HCT116 (cell line): ENCODE results near the gene SLC11A1. TPM values are rescaled to one million over a fixed set of nuclear protein-coding genes. Genes with fewer than 3 reads are reported as not detected.

Source experiments
- ATAC-seq: fragments of 200-7000 bp; cut with Tn5 transposase; 2 replicates; pipeline ENCODE4 v1.9.1; 2020; ENCODE audit warnings: mild to moderate bottlenecking, moderate library complexity
- BruUV-seq: library from RNA; stranded (reverse); fragments of 400-500 nt; replicated peaks from 2 replicates; lab custom pipeline; 2021; lab: Mats Ljungman, UMichigan
- CTCF ChIA-PET: fragments of 300-600 bp; sonication (Branson Sonifier 250); formaldehyde crosslinking; loops from one replicate; lab custom pipeline; 2021; ENCODE audit warnings: antibody characterized with exemption; lab: Charles Lee
- POLR2A ChIA-PET: fragments of 300-600, 350-600 bp; sonication (Branson Sonifier 250); formaldehyde crosslinking; loops from one replicate; lab custom pipeline; 2021; ENCODE audit warnings: antibody characterized with exemption; lab: Charles Lee
- RAD21 ChIA-PET, 2 experiments: fragments of 300-600 bp; sonication (Branson Sonifier 250); formaldehyde crosslinking; loops; one replicate each; lab custom pipeline; 2023; ENCODE audit warnings: low total read pairs in 2 of 2; ENCODE audit not compliant: uncharacterized antibody in 2 of 2, unreplicated experiment in 2 of 2, low non-redundant PET in 1 of 2; lab: Charles Lee
- DNase-seq: peaks from one replicate; pipeline ENCODE4 v3.0.0-alpha.2; 2010; ENCODE audit warnings: low read depth, low spot score
- H2AFZ ChIP-seq: fragments of 200-600 bp; shearing (Covaris generic), sonication (generic); 2 replicates; pipeline ENCODE4 v1.6.1; 2017; ENCODE audit warnings: low read depth, mixed run types, mixed read lengths, antibody characterized with exemption, low read length; ENCODE audit not compliant: poor library complexity, severe bottlenecking
- H3K27ac ChIP-seq: 2 replicates; pipeline ENCODE4 v1.5.1; 2012; ENCODE audit warnings: low read depth, low read length
- H3K27me3 ChIP-seq: fragments of 200-600 bp; sonication (generic); 2 replicates; pipeline ENCODE4 v1.6.1; 2016; ENCODE audit warnings: mixed run types, low read length, mixed read lengths; ENCODE audit not compliant: insufficient read depth
- H3K36me3 ChIP-seq, 2 experiments: fragments of 200-500 bp in 1 of 2; fragments of 200-600 bp in 1 of 2; sonication (Bioruptor generic) in 1 of 2; sonication (generic) in 1 of 2; 2 replicates each; pipeline versions ENCODE4 v1.5.1 to v1.6.1; 2014 to 2016; ENCODE audit warnings: low read length in 2 of 2, inconsistent platforms in 1 of 2, mixed read lengths in 1 of 2, mixed run types in 1 of 2; ENCODE audit not compliant: insufficient read depth in 2 of 2, control insufficient read depth in 1 of 2
- H3K4me1 ChIP-seq, 2 experiments: fragments of 200-600 bp in 1 of 2; sonication (generic) in 1 of 2; 2 replicates each; pipeline versions ENCODE4 v1.5.1 to v1.6.1; 2012 to 2017; ENCODE audit warnings: low read length in 2 of 2, inconsistent platforms in 1 of 2, mild to moderate bottlenecking in 1 of 2, mixed read lengths in 1 of 2, mixed run types in 1 of 2, moderate library complexity in 1 of 2; ENCODE audit not compliant: insufficient read depth in 2 of 2, control insufficient read depth in 1 of 2
- H3K4me2 ChIP-seq: fragments of 200-600 bp; sonication (generic); 2 replicates; pipeline ENCODE4 v1.6.1; 2017; ENCODE audit warnings: mixed run types, low read length, mixed read lengths
- H3K4me3 ChIP-seq, 2 experiments: fragments of 200-600 bp in 1 of 2; sonication (generic) in 1 of 2; replicated peaks in 1 of 2; 2 replicates each; pipeline ENCODE4 v1.5.1; 2011 to 2016; ENCODE audit warnings: low read length in 2 of 2, control low read depth in 1 of 2, low read depth in 1 of 2, mild to moderate bottlenecking in 1 of 2, mixed read lengths in 1 of 2, mixed run types in 1 of 2
- H3K79me2 ChIP-seq: fragments of 200-600 bp; sonication (generic); 2 replicates; pipeline ENCODE4 v1.6.1; 2017; ENCODE audit warnings: mild to moderate bottlenecking, mixed run types, low read length, moderate library complexity, mixed read lengths; ENCODE audit not compliant: insufficient read depth
- H3K9ac ChIP-seq: fragments of 200-600 bp; sonication (generic); 2 replicates; pipeline ENCODE4 v1.6.1; 2016; ENCODE audit warnings: low read length, mixed read lengths
- H3K9me2 ChIP-seq: fragments of 200-600 bp; sonication (generic), shearing (Covaris generic); 2 replicates; pipeline ENCODE4 v1.6.1; 2017; ENCODE audit warnings: mixed run types, mild to moderate bottlenecking, moderate library complexity; ENCODE audit not compliant: insufficient read depth
- H3K9me3 ChIP-seq, 2 experiments: fragments of 200-500 bp in 1 of 2; fragments of 200-600 bp in 1 of 2; sonication (Bioruptor generic) in 1 of 2; sonication (generic) in 1 of 2; 2 replicates each; pipeline ENCODE4 v1.6.1; 2014 to 2017; ENCODE audit warnings: low read length in 2 of 2, mixed read lengths in 2 of 2, inconsistent platforms in 1 of 2, low read depth in 1 of 2, mild to moderate bottlenecking in 1 of 2, mixed run types in 1 of 2, moderate library complexity in 1 of 2; ENCODE audit not compliant: control insufficient read depth in 1 of 2, insufficient read depth in 1 of 2
- H4K20me1 ChIP-seq: fragments of 200-600 bp; sonication (generic), shearing (Covaris generic); 2 replicates; pipeline ENCODE4 v1.6.1; 2017; ENCODE audit warnings: mixed run types, mild to moderate bottlenecking, moderate library complexity; ENCODE audit not compliant: insufficient read depth
- FOSL1 ChIP-seq: IDR thresholded peaks from 2 replicates; pipeline ENCODE4 v1.6.1; 2012; ENCODE audit warnings: low read depth
- POLR2A ChIP-seq: IDR thresholded peaks from 2 replicates; pipeline ENCODE4 v1.7.0; 2011; ENCODE audit warnings: borderline replicate concordance; ENCODE audit not compliant: insufficient read depth, insufficient read length; ENCODE audit errors: extremely low read depth
- SIN3A ChIP-seq: IDR thresholded peaks from 2 replicates; pipeline ENCODE4 v1.6.1; 2012; ENCODE audit warnings: low read depth
- SP1 ChIP-seq: IDR thresholded peaks from 2 replicates; pipeline ENCODE4 v1.6.1; 2012; ENCODE audit warnings: low read depth
- TCF7L2 ChIP-seq: IDR thresholded peaks from 2 replicates; pipeline ENCODE4 v1.7.0; 2011; ENCODE audit warnings: borderline replicate concordance, inconsistent platforms; ENCODE audit not compliant: insufficient read depth, insufficient read length; ENCODE audit errors: extremely low read depth
- intact Hi-C: fragments of 100-400 bp; cut with micrococcal nuclease; formaldehyde crosslinking; loops from 2 replicates; pipeline ENCODE4 v1.10.0; 2022
- total RNA-seq: library from RNA; stranded (reverse); gene quantifications from one replicate; pipeline ENCODE4 v1.2.1, GENCODE V29; 2021; ENCODE audit not compliant: unreplicated experiment
- TF ChIP-seq, protein P1 (sequence below): IDR thresholded peaks from 2 replicates; pipeline ENCODE4 v1.6.1; 2012
- TF ChIP-seq, protein P2 (sequence below): IDR thresholded peaks from 2 replicates; pipeline ENCODE4 v1.6.1; 2011; ENCODE audit warnings: mild to moderate bottlenecking, low read length, moderate library complexity; ENCODE audit not compliant: insufficient replicate concordance; ENCODE audit errors: extremely low read depth
- TF ChIP-seq, protein P3 (sequence below), 3 experiments: fragments of 200-600 bp in 1 of 3; sonication (generic) in 1 of 3; IDR thresholded peaks in 2 of 3; conservative IDR thresholded peaks in 1 of 3; 2 replicates each; pipeline ENCODE4 v1.5.1; 2012 to 2017; ENCODE audit warnings: low read depth in 2 of 3, low read length in 2 of 3, antibody characterized with exemption in 1 of 3, borderline replicate concordance in 1 of 3, control low read depth in 1 of 3, mild to moderate bottlenecking in 1 of 3, mixed read lengths in 1 of 3, mixed run types in 1 of 3, moderate library complexity in 1 of 3; ENCODE audit not compliant: insufficient read depth in 1 of 3

The SLC11A1 gene
- total RNA-seq, 1 experiment from 2014 or later, result 0.42 TPM

DNA sequence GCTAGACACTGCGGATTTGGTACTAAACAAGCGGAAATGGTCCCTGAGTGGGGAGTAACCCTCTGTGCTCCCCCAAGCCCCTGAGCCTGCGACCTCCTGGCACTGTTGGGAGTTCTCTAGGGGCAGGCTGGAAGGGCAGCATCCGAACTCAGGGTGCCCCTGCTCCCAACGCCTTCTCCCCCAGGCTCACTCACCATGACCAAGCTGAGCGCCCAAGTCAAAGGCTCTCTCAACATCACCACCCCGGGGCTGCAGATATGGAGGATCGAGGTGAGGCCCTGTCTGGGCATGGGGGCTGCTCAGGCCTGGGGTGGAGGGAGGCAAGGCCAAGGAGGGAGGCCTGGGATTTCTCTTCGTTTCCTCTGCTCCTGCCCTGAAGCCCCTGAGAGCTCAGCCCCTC, 41.5 kb downstream of the SLC11A1 start:
- no peak overlapping the region for H3K27ac ChIP-seq
- BruUV-seq, result no TSS peak
- CTCF ChIA-PET, result no interaction called here
- peaks cover 0 to 3% of the 10 kb centered on the region in 2 experiments; a peak in 1 of 4 replicates for H3K4me1 ChIP-seq
- POLR2A ChIA-PET, result no interaction called here
- H3K4me3 ChIP-seq, result no peak overlapping the region
- intact Hi-C loops, result no loop called here
- H3K79me2 ChIP-seq, result no peaks in the 10 kb centered on the region
- no peak overlapping the region for H3K9ac ChIP-seq
- no peak overlapping the region for H3K4me2 ChIP-seq
- no peaks in the 10 kb centered on the region for H3K27me3 ChIP-seq
- no peak for TF ChIP-seq TCF7L2
- TF ChIP-seq POLR2A, result no peak
- TF ChIP-seq, all 23 proteins: peak for 0
- H3K9me2 ChIP-seq, result no peaks in the 10 kb centered on the region
- RAD21 ChIA-PET, result no interaction called here
- no peak overlapping the region for H2AFZ ChIP-seq
- DNase-seq (no peak), ATAC-seq (no peak)
- H3K9me3 ChIP-seq, result no peaks in the 10 kb centered on the region
- H4K20me1 ChIP-seq, result no peaks in the 10 kb centered on the region
- no peaks in the 10 kb centered on the region for H3K36me3 ChIP-seq

DNA sequence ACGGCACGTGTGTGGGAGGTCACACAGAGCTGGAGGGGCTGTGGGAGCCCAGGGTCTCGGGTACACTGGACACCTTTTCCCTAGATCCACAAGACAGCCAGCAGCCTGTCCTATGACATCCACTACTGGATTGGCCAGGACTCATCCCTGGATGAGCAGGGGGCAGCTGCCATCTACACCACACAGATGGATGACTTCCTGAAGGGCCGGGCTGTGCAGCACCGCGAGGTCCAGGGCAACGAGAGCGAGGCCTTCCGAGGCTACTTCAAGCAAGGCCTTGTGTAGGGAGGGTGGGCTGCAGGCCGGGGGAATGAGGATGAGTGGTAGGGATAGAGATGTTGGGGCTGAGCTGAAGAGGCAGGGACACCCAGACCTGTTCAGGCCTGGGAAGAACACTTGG, 43.5 kb downstream of the SLC11A1 start:
- no peaks in the 10 kb centered on the region for H3K9me3 ChIP-seq
- no peak overlapping the region for H3K4me3 ChIP-seq
- H3K27me3 ChIP-seq, result no peaks in the 10 kb centered on the region
- H3K27ac ChIP-seq, result no peak overlapping the region
- H2AFZ ChIP-seq, result no peak overlapping the region
- RAD21 ChIA-PET, result no interaction called here
- no peak for DNase-seq
- H4K20me1 ChIP-seq, result no peaks in the 10 kb centered on the region
- intact Hi-C loops, result no loop called here
- BruUV-seq, result no TSS peak
- TF ChIP-seq, protein P1, sequence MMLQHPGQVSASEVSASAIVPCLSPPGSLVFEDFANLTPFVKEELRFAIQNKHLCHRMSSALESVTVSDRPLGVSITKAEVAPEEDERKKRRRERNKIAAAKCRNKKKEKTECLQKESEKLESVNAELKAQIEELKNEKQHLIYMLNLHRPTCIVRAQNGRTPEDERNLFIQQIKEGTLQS, result no peak
- no peak for TF ChIP-seq SP1
- TF ChIP-seq, protein P2, sequence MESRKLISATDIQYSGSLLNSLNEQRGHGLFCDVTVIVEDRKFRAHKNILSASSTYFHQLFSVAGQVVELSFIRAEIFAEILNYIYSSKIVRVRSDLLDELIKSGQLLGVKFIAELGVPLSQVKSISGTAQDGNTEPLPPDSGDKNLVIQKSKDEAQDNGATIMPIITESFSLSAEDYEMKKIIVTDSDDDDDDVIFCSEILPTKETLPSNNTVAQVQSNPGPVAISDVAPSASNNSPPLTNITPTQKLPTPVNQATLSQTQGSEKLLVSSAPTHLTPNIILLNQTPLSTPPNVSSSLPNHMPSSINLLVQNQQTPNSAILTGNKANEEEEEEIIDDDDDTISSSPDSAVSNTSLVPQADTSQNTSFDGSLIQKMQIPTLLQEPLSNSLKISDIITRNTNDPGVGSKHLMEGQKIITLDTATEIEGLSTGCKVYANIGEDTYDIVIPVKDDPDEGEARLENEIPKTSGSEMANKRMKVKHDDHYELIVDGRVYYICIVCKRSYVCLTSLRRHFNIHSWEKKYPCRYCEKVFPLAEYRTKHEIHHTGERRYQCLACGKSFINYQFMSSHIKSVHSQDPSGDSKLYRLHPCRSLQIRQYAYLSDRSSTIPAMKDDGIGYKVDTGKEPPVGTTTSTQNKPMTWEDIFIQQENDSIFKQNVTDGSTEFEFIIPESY, result no peak
- no peak for TF ChIP-seq FOSL1
- TF ChIP-seq, protein P3, sequence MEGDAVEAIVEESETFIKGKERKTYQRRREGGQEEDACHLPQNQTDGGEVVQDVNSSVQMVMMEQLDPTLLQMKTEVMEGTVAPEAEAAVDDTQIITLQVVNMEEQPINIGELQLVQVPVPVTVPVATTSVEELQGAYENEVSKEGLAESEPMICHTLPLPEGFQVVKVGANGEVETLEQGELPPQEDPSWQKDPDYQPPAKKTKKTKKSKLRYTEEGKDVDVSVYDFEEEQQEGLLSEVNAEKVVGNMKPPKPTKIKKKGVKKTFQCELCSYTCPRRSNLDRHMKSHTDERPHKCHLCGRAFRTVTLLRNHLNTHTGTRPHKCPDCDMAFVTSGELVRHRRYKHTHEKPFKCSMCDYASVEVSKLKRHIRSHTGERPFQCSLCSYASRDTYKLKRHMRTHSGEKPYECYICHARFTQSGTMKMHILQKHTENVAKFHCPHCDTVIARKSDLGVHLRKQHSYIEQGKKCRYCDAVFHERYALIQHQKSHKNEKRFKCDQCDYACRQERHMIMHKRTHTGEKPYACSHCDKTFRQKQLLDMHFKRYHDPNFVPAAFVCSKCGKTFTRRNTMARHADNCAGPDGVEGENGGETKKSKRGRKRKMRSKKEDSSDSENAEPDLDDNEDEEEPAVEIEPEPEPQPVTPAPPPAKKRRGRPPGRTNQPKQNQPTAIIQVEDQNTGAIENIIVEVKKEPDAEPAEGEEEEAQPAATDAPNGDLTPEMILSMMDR (IDR thresholded peaks at IDR 0.05 in 2 of 3, conservative IDR thresholded peaks at IDR 0.05 in 1 of 3; ENCODE audit: borderline replicate concordance in 1 of 3, insufficient read depth in 1 of 3, low read depth in 2 of 3, low read length in 2 of 3), result no peak
- no peak for TF ChIP-seq SIN3A
- CTCF ChIA-PET, result no interaction called here
- no peaks in the 10 kb centered on the region for H3K36me3 ChIP-seq
- ATAC-seq, result no peak
- POLR2A ChIA-PET, result no interaction called here
- no peaks in the 10 kb centered on the region for H3K9me2 ChIP-seq
- H3K4me2 ChIP-seq, result no peak overlapping the region
- H3K79me2 ChIP-seq, result no peaks in the 10 kb centered on the region
- peaks cover 0 to 3% of the 10 kb centered on the region in 2 experiments; a peak in 1 of 4 replicates for H3K4me1 ChIP-seq
- no peak overlapping the region for H3K9ac ChIP-seq
